NCI-H2107 treated with DMSO at 0.1 percent for 48 hours (cell line): ENCODE results near the gene CFAP206.
A peak's percentile ranks its signal among the peaks of the same experiment; 100 is the strongest.

Source experiments
- DNase-seq: peaks from one replicate; lab custom pipeline; 2025; ENCODE audit not compliant: unreplicated experiment; lab: John Stamatoyannopoulos, UW

Gene CFAP206, protein sequence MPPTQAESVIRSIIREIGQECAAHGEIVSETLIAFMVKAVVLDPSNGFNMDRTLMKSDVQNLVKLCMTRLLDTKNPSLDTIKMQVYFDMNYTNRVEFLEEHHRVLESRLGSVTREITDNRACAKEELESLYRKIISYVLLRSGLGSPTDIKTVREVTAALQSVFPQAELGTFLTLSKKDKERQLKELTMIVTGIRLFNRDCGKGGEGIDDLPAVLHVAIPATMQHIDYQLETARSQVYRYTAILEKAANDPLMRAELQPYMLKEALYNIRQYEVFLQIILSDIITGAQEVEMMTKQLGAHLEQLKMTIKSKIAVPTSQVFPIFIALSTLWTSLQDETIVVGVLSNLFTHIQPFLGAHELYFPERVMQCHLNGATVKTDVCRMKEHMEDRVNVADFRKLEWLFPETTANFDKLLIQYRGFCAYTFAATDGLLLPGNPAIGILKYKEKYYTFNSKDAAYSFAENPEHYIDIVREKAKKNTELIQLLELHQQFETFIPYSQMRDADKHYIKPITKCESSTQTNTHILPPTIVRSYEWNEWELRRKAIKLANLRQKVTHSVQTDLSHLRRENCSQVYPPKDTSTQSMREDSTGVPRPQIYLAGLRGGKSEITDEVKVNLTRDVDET

DNA sequence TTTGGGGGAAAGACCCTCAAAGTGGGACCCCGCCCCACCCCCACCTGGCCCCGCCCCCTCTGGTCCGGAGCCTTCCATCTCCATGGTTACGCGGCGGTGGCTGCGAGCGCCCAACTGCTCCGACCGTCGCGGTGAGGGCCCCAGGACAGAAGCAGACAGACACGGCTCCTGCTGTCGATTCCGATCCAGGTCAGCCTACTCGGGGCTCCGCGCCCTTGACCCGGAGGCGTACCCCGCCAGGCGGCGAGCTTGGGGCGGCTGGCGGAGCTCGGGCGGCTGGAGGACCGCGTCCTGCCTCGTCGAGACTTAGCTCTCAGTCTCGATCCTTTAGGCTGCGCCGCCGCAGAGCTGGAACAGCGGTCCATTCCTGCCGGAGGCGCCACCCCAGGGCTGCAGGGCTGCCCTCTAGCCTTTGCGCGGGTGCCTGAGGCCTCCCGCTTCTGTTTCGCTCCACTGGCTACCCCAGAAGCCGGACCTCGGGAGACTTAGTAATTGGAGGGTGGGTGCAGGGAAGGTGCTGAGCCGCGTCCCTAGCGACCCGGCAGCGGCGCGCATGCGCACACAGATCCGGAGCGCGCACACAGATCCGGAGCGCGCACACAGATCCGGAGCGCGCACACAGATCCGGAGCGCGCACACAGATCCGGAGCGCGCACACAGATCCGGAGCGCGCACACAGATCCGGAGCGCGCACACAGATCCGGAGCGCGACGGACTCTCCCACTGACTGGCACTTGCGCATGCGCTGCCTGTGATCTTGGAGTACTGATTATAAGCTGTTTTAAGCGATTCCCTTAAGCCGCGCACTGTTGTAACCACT, at the start of gene CFAP206:
TSS of gene CFAP206 (plus strand) at position 72 of the 820 bp plus-strand sequence. CDS start 1,868 bp downstream, outside the sequence.
- peak; percentile 68 for DNase-seq

DNA sequence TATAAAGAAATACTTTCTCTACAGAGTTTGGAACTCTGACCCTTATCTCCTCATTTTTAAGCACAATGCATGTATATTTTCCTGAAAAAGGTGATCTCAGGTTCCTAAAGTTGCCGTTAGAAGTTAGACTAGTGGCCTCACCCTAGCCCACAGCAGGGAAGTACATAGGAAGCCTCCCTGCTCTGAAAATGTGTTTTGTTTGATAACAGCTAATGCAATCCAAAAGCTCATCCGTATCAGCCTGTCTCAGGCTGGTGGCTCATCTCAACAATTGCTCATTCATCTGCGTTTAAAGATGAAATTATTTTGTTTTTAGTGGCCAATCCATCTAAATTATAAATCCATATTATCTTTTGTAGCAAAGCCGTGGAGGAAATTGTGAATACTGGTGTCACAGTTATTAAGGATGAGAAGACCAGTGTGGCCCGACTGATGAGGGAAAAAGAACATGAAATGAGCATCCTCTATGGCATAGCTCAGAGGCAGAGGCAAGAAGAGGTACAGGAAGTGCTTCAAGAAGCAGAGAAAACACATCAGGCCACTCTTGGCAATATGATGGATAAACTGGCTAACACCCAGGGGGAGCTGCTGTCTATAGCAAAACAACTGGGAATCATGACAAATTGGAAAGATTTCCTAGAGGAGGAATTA, 43.0 kb upstream of the CFAP206 start:
- DNase-seq, result no peak

DNA sequence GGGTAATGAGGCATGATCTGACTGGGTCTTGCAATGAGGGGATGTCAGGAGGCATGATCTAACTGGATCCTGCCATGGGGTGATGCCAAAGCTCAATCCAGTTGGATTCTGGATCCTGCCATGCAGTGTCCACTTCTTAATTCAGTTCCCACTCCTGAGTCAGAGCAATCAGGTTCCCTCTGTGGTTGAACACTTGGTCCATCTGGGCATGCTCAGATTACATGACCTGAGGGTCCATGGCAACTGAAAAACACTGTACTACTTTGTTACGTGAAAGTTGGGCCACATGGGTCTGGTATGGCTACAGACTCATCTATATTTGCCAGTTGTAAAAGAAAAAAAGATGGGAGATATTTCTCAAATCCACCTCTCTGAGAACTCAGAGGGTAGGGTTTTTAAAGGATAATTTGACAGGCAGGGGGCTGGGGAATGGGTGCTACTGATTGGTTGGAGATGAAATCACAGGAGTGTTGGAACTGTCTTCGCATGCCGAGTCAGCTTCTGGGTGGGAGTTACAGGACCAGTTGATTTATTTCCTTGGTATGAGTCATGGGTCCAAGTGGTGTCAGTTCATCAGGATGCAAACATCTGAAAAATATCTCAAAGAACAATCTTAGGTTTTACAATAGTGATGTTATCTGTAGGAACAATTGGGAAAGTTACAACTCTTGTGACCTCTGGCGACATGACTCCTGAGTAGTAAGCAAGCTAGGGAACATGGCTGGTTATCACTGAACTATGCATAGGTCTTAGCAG, 41.5 kb upstream of the CFAP206 start:
- no peak for DNase-seq

DNA sequence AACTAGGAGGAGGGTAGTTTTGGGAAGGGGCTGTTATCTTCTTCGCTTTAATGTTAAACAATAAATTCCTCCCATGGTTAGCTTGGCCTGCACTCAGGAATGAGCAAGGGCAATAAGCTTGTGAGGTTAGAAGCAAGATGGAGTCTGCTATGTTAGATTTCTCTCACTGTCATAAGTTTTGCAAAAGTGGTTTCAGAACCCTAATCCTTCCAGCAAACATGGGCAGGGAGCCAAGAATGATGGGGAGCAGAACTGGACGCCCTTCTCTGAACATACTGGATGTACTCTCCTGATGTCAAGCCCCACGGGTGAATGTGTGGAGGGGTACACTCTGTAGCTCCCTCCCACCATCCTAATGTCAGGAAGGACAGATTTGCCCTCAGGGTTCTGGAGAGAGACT, 40.9 kb upstream of the CFAP206 start:
- DNase-seq, result no peak

DNA sequence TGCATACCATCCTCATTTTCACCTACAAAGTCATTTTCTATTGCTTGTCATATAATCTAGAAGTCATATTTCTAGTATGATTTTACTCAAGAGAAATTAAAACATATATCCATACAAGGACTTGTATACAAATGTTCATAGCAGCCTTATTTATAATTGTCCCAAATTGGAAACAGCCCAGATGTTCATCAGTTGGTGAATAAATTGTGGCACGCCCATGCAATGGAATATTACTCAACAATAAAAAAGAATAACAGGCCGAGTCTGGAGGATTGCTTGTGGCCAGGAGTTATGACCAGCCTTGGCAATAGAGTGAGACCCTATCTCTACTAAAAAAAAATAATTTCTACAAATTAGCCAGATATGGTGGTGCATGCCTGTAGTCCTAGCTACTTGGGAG, 34.4 kb upstream of the CFAP206 start:
- no peak for DNase-seq

DNA sequence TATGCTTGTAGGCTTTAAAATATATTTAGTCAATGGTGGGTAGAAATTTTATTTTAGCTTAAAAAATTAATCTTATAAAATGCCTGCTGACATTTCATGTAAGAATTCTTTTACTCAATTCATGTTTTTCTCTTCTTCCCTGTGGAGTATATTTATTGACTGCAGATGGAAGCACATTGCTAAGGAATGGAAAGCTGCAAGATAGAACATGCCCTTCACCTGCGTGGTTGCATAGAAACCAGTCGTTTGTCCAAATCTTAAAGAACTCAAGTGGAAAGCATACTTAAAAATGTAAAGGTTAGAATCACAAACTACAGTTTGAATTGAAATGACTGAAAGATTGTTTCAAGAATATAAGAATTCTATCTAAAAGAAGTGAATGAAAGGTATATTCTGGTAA, 32.5 kb upstream of the CFAP206 start:
- DNase-seq, result no peak

DNA sequence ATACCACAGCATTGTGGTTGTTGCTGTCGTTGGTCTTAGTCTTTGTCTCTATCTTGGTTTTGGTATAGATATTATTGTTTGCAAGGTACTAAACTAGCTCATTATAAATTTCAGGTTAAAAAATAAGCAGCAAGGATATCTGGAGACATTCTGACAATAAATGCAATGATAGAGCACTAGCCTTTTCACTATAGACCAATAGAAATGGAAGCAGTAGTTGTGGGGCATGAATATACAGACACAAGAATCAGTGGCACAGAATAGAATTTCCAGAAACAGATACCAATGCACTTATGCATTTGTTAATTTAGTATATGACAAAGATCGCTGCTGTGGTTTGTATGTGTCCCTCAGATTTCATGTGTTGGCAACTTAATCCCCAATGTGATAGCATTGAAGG, 31.1 kb upstream of the CFAP206 start:
- DNase-seq, result no peak

DNA sequence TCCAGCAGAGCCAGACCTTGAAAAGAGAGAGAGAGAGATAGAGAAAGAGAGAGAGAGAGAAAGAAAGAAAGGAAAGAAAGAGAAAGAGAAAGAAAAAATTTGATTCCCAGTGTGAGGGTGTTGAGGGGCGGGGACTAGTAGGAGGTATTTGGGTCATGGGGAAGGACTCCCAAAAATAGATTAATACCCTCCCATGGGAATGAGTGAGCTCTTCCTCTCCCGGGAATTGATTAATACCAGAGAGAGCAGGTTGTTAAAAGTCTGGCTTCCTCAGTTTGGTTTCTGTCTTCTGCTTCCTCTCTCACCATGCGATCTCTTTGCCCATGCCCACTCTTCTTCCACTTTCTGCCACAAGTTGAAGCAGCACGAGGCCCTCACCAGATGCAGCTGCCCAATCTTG, 28.8 kb upstream of the CFAP206 start:
- DNase-seq, result no peak

DNA sequence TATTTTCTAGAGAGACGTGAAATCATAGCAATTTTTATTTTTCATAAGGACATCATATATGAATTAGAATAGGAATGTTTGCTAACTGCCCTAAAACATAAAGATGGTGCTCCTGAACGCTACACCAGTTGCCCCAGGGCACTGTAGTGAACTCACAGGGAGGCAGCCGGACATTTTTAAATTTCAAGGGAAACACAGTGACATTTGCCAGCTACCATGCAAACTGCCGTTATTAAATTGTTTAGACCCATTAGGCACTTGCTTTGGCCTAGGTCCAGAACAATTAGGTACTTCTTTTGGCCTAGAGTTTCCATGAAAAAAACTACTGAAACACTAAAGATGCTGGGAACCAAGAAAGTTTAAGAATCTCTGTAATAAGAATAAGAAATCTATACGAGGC, 24.9 kb upstream of the CFAP206 start:
- DNase-seq, result no peak

DNA sequence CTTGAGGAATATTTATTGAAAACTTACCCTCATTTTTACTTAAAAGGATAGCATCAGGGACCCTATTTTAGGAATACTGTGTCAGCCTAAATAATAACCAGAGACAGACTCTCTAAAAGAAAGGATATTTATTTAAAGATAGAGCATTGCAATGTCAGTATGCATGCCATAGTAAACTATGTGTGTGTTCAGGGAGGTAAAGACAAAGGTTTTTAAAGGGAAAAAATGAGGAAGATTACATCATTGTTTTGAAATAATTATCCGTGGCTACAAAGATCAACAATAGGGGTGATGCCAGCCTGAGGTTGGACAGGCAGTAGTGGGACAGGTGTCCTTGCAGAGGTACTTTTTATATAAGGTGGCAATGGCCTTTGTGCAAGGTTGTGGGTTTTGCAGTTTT, 23.7 kb upstream of the CFAP206 start:
- DNase-seq, result no peak

DNA sequence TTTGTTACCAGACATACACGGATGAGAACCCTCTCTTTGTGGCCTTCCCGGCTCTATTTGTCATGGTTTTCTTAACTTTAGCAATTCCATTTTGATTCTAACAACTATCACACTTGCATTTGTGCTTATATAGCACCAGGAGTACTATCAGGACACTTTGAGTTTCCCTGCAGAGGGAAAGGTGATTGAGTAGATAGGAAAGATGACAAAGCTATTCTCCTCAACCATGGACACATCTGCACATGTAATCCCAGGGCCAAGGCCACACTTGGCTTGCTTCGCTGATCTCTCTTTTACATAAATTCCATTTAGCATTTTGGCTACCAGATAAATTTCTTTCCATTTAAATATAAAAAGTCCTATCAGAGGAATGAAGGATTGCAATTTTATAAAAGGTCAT, 23.3 kb upstream of the CFAP206 start:
- no peak for DNase-seq

DNA sequence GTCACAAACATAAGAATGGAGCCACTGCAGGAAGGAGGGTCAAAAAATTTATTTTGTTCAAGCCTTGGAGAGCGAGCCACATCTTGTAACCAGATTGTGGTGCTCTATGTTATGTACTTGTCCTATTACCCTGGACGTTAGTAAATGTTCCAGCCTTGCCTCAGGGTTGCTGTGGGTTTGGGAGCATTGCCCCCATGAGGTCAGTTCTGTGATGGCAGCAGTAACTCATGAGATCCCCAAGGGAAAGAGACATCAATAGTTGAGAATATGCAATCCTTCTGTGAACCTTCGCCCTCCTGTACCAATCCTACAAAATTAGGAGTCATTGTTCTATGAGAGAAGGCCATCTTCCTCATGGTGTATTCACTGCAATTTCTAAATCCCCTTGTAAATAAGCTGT, 16.4 kb upstream of the CFAP206 start:
- peak; percentile 53 for DNase-seq

DNA sequence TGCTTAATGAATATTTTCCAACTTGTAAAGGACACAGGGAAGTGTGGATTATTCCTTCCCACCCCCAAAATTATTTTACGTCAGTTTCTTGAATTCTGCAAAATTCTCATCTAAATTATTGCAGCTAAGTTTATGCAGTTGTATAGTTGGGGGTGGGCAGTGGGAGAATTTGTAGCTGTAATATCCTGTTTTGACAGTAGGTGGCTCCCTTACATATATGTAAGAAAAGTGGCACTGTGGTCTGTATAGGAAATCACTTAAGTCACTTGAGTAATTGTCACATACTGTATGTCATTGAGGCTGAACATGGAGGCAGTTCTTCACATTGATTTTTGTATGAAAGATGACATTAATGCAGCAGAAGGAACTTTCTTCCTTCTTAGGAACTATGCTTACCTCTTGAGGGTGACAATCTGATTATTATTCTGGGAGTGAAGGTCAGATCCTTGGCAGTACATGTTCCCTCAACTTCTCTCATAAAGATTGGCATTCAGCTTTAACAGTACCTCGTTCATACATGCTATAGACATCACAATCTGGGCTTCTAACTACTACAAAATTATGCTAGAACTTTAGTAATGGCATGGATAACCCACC, 14.6 kb upstream of the CFAP206 start:
- DNase-seq, result peak; percentile 84

DNA sequence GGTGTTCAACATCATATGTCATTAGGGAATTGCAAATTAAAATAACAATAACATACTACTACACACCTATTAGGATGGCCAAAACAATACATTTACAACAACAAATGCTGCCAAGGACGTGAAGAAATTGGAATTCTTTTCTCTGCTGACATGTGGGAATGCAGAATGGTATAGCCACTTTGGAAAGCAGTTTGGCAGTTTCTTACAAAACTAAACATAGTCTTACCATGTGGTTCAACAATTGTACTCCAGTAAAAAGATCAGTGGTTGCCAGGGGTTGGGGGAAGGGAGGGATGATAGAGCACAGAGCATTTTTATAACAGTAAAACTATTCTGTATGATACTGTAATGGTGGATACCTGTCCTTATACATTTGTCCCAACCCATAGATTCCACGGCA, 12.3 kb upstream of the CFAP206 start:
- no peak for DNase-seq

DNA sequence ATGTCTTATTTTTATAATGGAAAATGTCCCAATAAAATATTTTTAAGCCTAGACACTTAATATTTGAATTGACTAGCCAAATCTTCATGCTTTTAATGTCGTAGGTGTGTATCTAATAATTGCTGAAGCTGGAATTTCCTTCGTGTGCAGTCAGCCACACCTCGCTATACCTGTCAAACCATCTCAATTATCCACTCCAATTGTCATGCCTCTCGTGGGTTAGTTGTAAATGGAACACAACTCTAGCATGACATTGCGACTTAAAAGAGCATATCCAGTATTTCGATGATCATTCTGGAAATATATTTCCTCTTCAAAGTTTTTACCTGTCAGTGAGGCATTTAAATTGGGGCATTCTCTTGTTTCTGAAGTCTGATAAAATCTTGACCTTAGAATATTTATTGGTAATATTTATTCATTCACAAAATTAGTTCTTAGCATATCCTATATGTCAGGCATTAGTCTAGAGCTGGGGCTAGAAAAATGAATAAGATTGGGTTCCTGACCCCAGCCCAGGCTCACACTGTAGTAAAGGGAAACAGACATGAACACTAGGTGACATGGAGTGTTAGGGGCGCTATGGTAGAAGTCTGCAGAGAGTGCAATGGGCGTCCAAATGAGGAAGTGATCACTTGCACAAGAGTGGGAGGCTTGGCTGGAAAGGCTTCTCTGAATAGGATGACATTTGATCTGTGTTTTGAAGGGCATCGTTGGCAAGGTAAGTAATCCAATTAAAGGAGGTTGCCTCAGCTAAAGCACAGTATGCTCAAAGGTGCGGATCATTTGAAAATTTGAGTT, 11.0 kb upstream of the CFAP206 start:
- DNase-seq, result peak; percentile 51

DNA sequence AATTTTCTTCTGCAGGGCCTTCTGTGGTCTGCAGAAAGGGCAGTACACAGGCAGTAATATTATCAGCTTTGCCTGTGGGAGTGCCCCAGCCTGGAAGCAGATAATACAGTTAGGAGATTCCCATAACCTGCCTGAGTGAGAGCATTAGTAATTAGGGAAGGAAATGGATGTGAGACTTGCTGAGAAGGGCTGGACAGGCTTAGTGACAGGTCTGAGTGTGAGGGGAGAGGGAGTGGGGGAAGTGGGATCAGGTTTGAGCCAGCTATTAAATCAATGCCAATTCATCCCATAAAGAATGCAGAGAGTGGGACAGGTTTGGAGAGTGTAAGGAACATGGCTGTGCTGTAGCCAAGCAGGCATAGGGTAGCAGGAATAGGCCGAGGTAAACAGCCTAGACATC, 10.1 kb upstream of the CFAP206 start:
- DNase-seq, result no peak

DNA sequence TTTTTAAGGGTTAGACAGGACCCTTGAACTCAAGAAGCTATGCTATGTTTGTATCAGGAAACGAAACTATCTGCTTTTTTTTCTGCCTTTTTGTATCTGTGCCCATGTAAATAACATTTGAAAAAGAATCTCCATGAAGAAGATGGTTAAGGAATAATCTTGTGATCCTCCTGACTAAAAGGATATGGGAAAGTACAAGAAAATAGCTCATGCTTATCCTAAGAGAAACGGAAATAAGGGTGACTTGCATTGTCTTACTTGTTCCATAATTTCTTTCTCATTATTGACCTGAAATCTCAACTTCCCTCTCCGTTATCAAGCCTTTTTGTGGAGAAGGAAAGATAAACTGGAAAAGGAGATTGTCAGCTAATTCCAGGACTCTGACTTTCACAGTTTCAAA, 5.9 kb upstream of the CFAP206 start:
- DNase-seq, result no peak

DNA sequence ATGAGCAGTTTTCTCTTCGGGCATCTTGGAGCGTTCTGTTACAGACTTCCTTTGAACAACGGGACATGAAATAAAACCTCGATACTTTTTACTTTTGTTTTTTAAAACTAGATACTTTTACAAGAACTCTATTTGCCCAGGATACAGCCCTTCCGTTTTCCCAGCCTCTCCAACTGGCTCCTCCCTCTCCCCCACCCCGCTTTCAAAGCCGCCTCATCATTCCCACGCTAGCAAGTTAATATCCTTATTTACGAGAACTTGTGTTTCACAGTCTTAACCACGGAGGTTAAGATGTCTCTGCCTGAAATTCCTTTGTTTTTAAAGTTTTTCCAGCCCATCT, 241 bp upstream of the CFAP206 start:
- peak; percentile 18 for DNase-seq

DNA sequence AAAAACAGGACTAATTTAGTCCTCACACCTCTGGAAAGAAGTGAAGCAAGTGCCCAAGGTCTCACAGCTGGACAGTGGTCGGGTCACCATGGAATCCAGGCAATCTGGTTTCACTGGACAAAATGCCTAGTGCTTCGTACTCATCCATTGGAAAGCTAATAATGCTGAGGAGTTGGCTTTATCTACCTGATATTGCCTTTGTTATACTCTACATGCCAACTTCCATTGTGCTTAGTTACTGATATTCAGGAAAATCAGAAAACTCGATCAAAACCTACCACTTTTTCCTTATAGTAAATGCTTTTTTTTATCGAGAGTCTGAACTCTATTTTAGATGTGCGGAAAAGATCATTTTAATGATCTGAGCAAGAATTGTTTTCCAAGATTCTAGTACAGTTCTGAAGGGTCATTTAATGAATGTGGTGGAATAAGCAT, 966 bp downstream of the CFAP206 start:
- no peak for DNase-seq

DNA sequence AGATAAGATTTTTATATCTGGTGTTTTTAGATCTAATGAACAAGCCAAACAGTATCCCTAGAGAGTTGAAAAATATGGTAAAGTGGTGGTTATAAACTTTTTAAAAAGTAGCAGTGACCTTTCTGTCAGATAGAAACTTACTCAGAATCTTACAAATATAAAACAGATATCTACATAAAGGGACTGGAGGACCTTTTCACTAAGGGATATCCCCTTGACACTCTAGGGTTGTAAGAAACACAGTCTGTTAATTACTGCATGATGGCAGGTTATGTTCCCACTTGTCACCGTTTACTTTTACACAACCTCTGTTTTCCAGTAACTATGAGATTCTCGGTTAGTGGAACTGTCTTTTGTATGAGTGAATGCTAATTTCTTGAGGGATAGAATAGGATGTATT, 11.5 kb downstream of the CFAP206 start:
- no peak for DNase-seq
